GM18508 (cell line): Measurements from ENCODE around the gene GNB1L.
"Not testable (repeated sequence)": the region's sequence is repeated elsewhere in the genome, so short reads cannot be mapped to it uniquely, and the experiment has no call there.

Experiments used
- ATAC-seq: cut with Tn5 transposase; IDR thresholded peaks from one replicate; pipeline ENCODE4 v1.9.1; 2021; ENCODE audit warnings: moderate number of reproducible peaks; ENCODE audit not compliant: insufficient read depth, unreplicated experiment

GNB1L gene

DNA sequence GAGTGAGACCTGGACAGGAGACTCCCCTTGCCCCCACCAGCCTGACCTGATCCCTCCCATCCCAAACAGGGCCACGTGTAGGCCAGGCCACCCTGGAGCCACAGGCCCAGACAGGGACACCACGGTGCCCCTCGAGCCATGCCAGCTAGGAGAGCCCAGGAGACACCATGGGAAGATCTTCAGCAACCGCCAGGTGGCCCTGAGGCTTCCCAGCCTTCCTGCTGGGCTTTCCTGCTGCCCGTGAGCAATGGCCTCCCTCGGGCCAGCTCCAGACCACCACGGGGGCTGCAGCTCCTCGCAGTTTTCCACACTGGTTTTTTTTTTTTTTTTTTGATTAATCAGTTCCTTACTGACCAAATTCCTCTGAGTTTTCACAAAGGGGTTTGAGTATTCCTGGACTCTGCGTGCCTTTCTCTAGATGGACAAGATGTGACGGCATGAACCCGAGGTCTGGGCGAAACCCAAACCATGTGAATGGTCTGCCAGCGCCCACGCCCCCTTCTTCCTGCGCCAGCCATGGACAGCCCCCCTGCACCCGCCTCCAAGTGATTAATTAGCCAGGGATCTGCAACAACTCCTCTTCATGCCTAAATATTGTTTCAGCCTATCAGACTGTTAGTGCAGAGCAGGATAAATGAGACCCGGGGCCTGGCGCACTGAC, 53.2 kb downstream of the GNB1L start:
- ATAC-seq: no peak

GRCh38 chr22:19800761-19801244, 53.9 kb downstream of the GNB1L start:
- no peak for ATAC-seq

DNA sequence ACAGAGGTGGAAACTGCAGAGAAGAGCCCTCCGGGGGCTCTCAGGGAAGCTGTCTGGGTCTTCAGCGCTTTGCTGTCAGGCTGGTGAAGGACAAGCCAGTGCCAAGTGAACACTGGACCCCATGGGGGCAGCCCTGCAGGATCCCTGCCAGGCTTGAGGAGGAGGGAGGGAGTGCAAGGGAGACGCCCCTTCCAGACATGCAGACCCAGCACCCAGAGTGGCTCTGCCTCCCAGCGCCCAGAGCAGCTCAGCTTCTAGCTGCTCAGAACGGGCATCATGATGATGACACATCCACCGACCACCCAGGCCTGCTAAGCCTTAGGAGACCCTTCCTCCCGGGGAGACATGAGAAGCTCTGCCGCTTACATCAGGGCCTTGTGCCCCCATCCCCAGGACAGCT, 54.4 kb downstream of the GNB1L start:
- ATAC-seq: no peak

DNA sequence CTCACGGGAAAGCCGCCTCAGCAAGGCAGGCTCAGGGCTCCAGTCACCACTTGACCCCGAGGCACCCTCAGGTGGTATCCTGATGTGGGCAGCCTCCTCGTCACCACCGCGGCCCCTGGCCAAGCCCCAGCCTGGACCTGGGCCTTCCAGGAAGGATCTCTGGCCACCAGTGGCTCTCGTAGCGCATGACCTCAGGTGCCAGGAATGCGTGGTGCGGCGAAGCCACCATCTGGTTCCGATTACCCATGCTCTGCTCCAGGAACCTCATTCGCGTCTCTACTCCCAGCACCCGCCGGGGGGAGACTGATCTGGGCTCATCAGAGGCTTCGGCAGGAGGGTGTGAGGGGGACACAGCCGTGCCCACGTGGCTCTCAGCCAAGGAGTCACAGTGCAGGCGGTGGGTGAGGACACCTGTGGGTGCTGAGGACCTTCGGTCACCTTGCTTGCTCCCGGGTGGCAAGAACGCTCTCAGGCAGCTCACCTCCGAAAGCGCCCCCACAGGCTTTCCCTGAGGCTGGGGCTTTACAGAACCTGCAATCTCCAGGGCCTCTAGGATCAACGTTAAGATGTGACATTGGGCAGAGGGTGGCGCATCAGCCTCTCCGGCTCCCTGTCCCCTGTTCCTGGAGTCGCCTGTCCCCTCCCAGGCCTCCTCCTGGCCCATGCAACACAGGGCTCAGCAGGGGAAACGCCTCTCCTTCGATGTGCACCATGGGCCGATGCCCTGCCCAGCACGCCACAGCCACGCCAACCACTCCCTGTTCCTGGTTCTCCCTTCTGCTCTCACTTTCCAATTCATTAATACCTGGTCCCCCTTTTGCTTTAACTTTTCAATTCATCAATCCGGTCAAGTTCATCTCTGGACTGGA, 55.1 kb downstream of the GNB1L start:
- no peak for ATAC-seq

- ATAC-seq: no peak
Observed at GRCh38 chr22:19798891-19799293, 55.8 kb downstream of the GNB1L start.

- no peak for ATAC-seq
Observed at GRCh38 chr22:19798003-19798665, 56.5 kb downstream of the GNB1L start.

- ATAC-seq: no peak
Observed at GRCh38 chr22:19797086-19798002, 57.3 kb downstream of the GNB1L start.

DNA sequence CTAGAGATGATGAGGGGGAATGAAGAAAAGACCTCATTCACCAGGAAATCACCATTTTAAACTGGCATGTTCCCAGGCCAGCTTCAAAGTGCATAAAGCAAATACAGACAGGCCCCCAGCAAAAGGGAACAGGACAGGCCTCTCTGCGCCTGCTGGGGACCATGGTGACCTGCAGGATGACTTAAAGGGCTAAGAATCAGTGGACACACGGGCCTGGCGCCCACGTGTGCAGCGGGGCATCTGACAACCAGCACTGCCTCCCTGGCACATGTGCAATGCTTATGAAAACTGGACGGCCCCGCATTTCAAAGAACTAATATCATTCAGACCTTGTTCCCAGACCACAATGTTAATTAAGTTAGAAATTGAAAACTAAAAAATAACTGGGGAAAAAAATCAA, 58.5 kb downstream of the GNB1L start:
- no peak for ATAC-seq

DNA sequence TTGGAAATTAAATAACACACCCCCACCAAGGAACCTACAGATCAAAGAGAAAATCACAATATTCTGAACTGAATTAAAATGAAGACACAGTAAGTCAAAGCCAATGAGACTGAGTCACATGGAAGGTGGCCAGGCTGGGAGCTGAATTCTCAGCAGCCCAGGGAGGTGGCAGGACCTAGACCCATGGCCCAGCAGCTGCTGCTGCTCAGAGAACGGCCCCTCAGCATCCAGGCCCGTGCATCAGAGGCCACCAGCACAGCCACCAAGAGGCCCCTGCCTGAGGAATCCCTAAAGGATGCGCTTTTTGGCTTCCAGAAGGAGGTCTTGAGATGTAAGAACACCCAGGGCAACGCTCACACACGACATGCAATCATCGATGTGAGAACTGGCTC, 59.1 kb downstream of the GNB1L start:
- no peak for ATAC-seq

DNA sequence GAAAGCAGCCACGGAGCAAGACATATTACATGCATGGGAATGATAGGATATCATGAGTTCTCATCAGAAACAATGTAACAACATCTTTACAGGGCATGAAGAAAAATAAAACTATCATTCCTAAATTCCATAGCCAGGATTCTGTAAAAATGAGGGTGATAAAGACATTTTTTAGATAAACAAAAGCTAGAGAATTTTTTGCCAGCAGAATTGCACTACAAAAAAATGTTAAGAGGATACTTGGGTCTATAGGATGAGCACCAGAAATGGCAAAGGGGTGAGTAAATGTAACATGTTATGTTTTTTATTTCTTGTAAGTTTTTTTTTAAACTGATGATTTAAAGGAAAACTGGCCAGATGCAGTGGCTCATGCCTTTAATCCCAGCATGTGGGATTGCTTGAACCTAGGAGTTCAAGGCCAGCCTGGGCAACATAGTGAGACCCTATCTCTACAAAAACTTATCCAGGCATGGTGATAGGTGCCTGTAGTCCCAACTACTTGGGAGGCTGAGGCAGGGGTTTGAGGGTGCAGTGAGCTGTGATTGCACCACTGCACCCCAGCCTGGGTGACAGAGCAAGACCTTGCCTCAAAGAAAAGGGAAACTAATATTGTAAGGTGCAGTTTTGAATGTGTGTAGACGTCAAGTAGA, 60.9 kb downstream of the GNB1L start:
- no peak for ATAC-seq

GRCh38 chr22:19793161-19793560, 61.5 kb downstream of the GNB1L start:
- ATAC-seq: no peak

DNA sequence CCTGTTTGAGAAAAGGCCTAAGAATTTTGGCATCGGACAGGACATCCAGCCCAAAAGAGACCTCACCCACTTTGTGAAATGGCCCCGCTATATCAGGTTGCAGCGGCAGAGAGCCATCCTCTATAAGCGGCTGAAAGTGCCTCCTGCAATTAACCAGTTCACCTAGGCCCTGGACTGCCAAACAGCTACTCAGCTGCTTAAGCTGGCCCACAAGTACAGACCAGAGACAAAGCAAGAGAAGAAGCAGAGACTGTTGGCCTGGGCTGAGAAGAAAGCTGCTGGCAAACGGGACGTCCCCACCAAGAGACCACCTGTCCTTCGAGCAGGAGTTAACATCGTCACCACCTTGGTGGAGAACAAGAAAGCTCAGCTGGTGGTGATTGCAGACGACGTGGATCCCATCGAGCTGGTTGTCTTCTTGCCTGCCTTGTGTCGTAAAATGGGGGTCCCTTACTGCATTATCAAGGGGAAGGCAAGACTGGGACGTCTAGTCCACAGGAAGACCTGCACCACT, 62.2 kb downstream of the GNB1L start:
- ATAC-seq: not testable (repeated sequence)

DNA sequence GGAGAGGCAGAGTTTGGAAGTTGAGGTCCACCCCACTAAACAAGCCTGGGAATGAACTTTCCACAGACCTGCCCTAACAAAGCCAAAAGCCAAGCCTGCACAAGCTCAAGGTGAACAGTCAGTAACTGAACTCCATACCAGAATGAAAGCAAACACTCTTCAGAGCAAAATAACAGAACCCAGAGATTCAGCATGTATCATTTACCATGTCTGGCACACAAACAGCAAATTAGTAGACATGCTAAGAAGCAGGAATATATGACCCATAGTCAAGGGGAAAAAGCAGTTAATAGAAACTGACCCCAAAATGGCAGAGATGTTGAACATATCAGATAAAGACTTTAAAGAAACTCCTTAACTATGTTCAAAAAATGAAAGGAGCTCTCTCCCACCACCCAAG, 62.8 kb downstream of the GNB1L start:
- ATAC-seq: no peak

- no peak for ATAC-seq
Observed at GRCh38 chr22:19791243-19791642, 63.4 kb downstream of the GNB1L start.

DNA sequence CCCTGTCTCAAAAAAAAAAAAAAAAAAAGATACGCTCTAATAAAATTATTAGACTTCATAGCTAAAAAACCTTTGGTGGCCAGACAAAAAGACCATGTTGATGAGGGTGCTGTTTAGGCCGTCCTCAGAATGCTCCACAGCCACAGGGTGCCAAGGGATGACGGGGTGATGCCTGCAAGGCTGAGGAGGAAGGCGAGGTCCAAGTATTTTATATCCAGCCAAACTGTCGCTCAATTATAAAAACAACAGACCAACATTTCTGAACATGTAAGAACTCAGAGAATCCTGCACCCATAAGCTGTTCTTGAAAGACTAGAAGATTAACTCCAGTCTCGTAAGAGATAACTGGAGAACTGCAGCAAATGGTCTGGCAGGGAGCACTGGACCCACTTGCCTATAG, 64.8 kb downstream of the GNB1L start:
- ATAC-seq: no peak

DNA sequence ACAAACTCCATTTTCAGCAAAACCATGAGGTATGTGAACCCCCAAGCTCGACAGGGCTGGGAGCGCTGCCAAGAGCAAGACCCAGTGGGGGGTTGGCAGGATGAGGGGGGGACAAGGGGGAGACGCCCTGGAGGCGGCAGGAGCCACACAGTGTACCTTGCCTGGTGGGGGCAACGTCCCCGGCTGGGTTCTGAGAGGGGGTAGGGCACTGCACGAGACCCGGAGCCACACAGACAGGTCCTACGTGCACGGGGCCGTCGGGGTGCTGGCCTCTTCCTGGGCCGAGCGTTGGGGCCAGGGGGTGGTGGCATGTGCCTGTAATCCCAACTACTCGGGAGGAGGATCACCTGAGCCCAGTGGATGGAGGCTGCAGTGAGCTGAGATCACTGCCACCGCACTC, 65.3 kb downstream of the GNB1L start:
- ATAC-seq: no peak

- no peak for ATAC-seq
Observed at GRCh38 chr22:19788661-19789225, 65.9 kb downstream of the GNB1L start.

DNA sequence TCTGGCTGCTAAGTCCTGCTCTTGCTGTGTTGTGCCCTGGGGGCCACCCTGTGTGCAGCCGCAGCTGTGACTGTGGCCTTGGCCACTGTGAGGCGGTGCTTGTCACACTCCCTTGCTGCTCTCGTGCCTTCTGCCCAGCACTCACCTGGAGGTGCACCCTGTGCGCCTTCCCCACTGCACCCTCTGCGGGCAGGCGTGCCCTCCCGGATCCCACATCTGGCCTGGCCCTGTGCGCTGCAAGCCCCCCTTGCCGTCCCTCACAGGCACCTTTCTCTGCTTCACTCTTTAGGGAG, 66.9 kb downstream of the GNB1L start:
- ATAC-seq: no peak
